Measurements from ENCODE around the gene PCSK6. TPM values are rescaled to one million over a fixed set of nuclear protein-coding genes. Genes with fewer than 3 reads are reported as not detected.

PCSK6 gene
- total and polyA plus RNA-seq, 2 of the 8 experiments (the other 6 are each of a cell fraction or from before 2014, with no cell fraction given): 1.9 to 4.0 TPM

- no peak for TF ChIP-seq CHD2 (IDR thresholded peaks at IDR 0.05; ENCODE audit: low read length)
These were observed 211.5 kb downstream of the PCSK6 start (continued) for GRCh38 chr15:101277943-101278564.

All from H1 (cell line).